ENCODE measurements around the gene POU2F3.
"Not testable (repeated sequence)": the region's sequence is repeated elsewhere in the genome, so short reads cannot be mapped to it uniquely, and the experiment has no call there.

POU2F3 gene

GRCh38 chr11:120249279-120250262, 9.6 kb downstream of the POU2F3 start:
- no peak for DNase-seq (ENCODE audit: low spot score)

GRCh38 chr11:120253377-120253776, 13.4 kb downstream of the POU2F3 start:
- not testable (repeated sequence) for DNase-seq (ENCODE audit: low spot score)

- no peak for DNase-seq (ENCODE audit: low spot score)
These were observed 15.0 kb downstream of the POU2F3 start for GRCh38 chr11:120254788-120255518.

- DNase-seq (ENCODE audit: low spot score): no peak
These were observed 15.6 kb downstream of the POU2F3 start for GRCh38 chr11:120255519-120255866.

- no peak for DNase-seq (ENCODE audit: low spot score)
These were observed 16.2 kb downstream of the POU2F3 start for GRCh38 chr11:120256178-120256577.

- DNase-seq (ENCODE audit: low spot score): no peak
These were observed 16.8 kb downstream of the POU2F3 start for GRCh38 chr11:120256779-120257178.

- DNase-seq (ENCODE audit: low spot score): no peak
These were observed 17.4 kb downstream of the POU2F3 start for GRCh38 chr11:120257346-120257745.

- no peak for DNase-seq (ENCODE audit: low spot score)
These were observed 18.7 kb downstream of the POU2F3 start for GRCh38 chr11:120258661-120259060.

GRCh38 chr11:120259241-120259640, 19.3 kb downstream of the POU2F3 start:
- no peak for DNase-seq (ENCODE audit: low spot score)

- no peak for DNase-seq (ENCODE audit: low spot score)
These were observed 20.1 kb downstream of the POU2F3 start for GRCh38 chr11:120259988-120260565.

- no peak for DNase-seq (ENCODE audit: low spot score)
These were observed 20.7 kb downstream of the POU2F3 start for GRCh38 chr11:120260616-120261015.

- DNase-seq (ENCODE audit: low spot score): no peak
These were observed 21.4 kb downstream of the POU2F3 start for GRCh38 chr11:120261321-120261720.

- DNase-seq (ENCODE audit: low spot score): no peak
These were observed 22.0 kb downstream of the POU2F3 start for GRCh38 chr11:120261931-120262330.

- no peak for DNase-seq (ENCODE audit: low spot score)
These were observed 27.4 kb downstream of the POU2F3 start for GRCh38 chr11:120267319-120267718.

- no peak for DNase-seq (ENCODE audit: low spot score)
These were observed 28.7 kb downstream of the POU2F3 start for GRCh38 chr11:120268686-120269085.

- no peak for DNase-seq (ENCODE audit: low spot score)
These were observed 30.4 kb downstream of the POU2F3 start for GRCh38 chr11:120270386-120270785.

- no peak for DNase-seq (ENCODE audit: low spot score)
These were observed 31.7 kb downstream of the POU2F3 start for GRCh38 chr11:120271672-120272071.

GRCh38 chr11:120272303-120272702, 32.4 kb downstream of the POU2F3 start:
- DNase-seq (ENCODE audit: low spot score): peak; percentile 88

GRCh38 chr11:120273432-120273831, 33.5 kb downstream of the POU2F3 start:
- DNase-seq (ENCODE audit: low spot score): peak; percentile 91

GRCh38 chr11:120273956-120274355, 34.0 kb downstream of the POU2F3 start:
- not testable (repeated sequence) for DNase-seq (ENCODE audit: low spot score)

- DNase-seq (ENCODE audit: low spot score): no peak
These were observed 39.6 kb downstream of the POU2F3 start for GRCh38 chr11:120279502-120279901.

- no peak for DNase-seq (ENCODE audit: low spot score)
These were observed 40.7 kb downstream of the POU2F3 start for GRCh38 chr11:120280600-120281051.
